ENCODE results near the gene MYO15A.

DNA sequence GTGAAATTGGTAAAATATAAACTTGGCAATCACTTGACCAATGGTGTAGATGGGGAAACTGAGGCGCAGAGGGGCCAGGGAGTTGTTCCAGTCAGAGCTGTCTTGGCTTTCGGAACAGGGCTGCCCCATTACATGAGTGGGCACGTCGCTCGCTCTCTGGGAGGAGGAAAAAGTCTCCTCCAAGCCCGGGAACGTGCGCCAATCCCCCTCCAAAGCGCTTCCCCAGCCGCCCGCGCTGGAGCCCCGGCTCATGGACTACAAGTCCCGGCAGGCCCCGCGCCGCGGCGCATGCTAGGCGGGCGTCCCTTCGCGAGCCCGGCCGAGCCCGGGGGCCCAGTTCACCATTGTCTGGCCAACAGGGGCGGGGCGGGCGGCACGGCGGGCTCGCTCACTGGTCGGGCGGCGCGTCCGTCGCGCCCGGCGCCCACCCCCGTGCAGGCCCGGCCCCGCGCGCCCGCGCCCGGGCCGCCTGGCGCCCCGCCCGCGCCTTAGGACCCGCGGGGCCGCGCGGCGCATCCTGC, 116.6 kb downstream of the MYO15A start, which contains the start of gene LLGL1:
- TF ChIP-seq, protein P1, sequence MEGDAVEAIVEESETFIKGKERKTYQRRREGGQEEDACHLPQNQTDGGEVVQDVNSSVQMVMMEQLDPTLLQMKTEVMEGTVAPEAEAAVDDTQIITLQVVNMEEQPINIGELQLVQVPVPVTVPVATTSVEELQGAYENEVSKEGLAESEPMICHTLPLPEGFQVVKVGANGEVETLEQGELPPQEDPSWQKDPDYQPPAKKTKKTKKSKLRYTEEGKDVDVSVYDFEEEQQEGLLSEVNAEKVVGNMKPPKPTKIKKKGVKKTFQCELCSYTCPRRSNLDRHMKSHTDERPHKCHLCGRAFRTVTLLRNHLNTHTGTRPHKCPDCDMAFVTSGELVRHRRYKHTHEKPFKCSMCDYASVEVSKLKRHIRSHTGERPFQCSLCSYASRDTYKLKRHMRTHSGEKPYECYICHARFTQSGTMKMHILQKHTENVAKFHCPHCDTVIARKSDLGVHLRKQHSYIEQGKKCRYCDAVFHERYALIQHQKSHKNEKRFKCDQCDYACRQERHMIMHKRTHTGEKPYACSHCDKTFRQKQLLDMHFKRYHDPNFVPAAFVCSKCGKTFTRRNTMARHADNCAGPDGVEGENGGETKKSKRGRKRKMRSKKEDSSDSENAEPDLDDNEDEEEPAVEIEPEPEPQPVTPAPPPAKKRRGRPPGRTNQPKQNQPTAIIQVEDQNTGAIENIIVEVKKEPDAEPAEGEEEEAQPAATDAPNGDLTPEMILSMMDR (IDR thresholded peaks at IDR 0.05) = no peak
- TF ChIP-seq POLR2A (IDR thresholded peaks at IDR 0.05) (no peak), EP300 (IDR thresholded peaks at IDR 0.05) (peak; percentile 29 to 57)
